DMS 273 (cell line): ENCODE measurements around the gene CCDC144A.
"Not testable (repeated sequence)": the region's sequence is repeated elsewhere in the genome, so short reads cannot be mapped to it uniquely, and the experiment has no call there.

Experiments used
- DNase-seq: peaks from one replicate; lab custom pipeline; 2025; ENCODE audit not compliant: unreplicated experiment; lab: John Stamatoyannopoulos, UW

The CCDC144A gene

GRCh38 chr17:16817940-16818339 lies 127.9 kb downstream of the CCDC144A start:
- not testable (repeated sequence) for DNase-seq

- DNase-seq: no peak
Observed at GRCh38 chr17:16818340-16818739, 128.3 kb downstream of the CCDC144A start.

GRCh38 chr17:16818821-16819683 lies 129.0 kb downstream of the CCDC144A start:
- peak; percentile 68 for DNase-seq

GRCh38 chr17:16820161-16820877 lies 130.3 kb downstream of the CCDC144A start:
- DNase-seq: peak; percentile 41

GRCh38 chr17:16820979-16821543 lies 131.0 kb downstream of the CCDC144A start:
- no peak for DNase-seq

- not testable (repeated sequence) for DNase-seq
Observed at GRCh38 chr17:16822133-16822532, 132.1 kb downstream of the CCDC144A start.

- DNase-seq: not testable (repeated sequence)
Observed at GRCh38 chr17:16823768-16824406, 133.8 kb downstream of the CCDC144A start.
